HG03139 (cell line): Measurements from ENCODE around the gene SSBP3.
"Not testable (repeated sequence)": the region's sequence is repeated elsewhere in the genome, so short reads cannot be mapped to it uniquely, and the experiment has no call there.

Experiments
- ATAC-seq: cut with Tn5 transposase; IDR thresholded peaks from one replicate; pipeline ENCODE4 v1.9.1; 2021; ENCODE audit not compliant: unreplicated experiment

Gene SSBP3

GRCh38 chr1:54355931-54356679 is 50.1 kb downstream of the SSBP3 start:
- ATAC-seq: no peak

GRCh38 chr1:54354899-54355298 is 51.3 kb downstream of the SSBP3 start:
- ATAC-seq: no peak

- no peak for ATAC-seq
Measured at GRCh38 chr1:54353959-54354358, 52.2 kb downstream of the SSBP3 start.

- ATAC-seq: no peak
Measured at GRCh38 chr1:54352755-54353154, 53.4 kb downstream of the SSBP3 start.

GRCh38 chr1:54350360-54350759 is 55.8 kb downstream of the SSBP3 start:
- no peak for ATAC-seq

- ATAC-seq: no peak
Measured at GRCh38 chr1:54348700-54349021, 57.5 kb downstream of the SSBP3 start.

GRCh38 chr1:54347955-54348699 is 58.1 kb downstream of the SSBP3 start:
- no peak for ATAC-seq

GRCh38 chr1:54347261-54347954 is 58.8 kb downstream of the SSBP3 start:
- ATAC-seq: no peak

- ATAC-seq: not testable (repeated sequence)
Measured at GRCh38 chr1:54345548-54345947, 60.6 kb downstream of the SSBP3 start.

- no peak for ATAC-seq
Measured at GRCh38 chr1:54345116-54345515, 61.1 kb downstream of the SSBP3 start.

GRCh38 chr1:54342742-54343687 is 63.2 kb downstream of the SSBP3 start:
- no peak for ATAC-seq

- no peak for ATAC-seq
Measured at GRCh38 chr1:54342288-54342687, 63.9 kb downstream of the SSBP3 start.

- no peak for ATAC-seq
Measured at GRCh38 chr1:54341763-54342162, 64.4 kb downstream of the SSBP3 start.

GRCh38 chr1:54340878-54341277 is 65.3 kb downstream of the SSBP3 start:
- ATAC-seq: no peak

GRCh38 chr1:54340434-54340833 is 65.8 kb downstream of the SSBP3 start:
- ATAC-seq: no peak

- no peak for ATAC-seq
Measured at GRCh38 chr1:54339126-54339525, 67.1 kb downstream of the SSBP3 start.

GRCh38 chr1:54338464-54338863 is 67.7 kb downstream of the SSBP3 start:
- no peak for ATAC-seq

- ATAC-seq: no peak
Measured at GRCh38 chr1:54337928-54338327, 68.3 kb downstream of the SSBP3 start.

- ATAC-seq: no peak
Measured at GRCh38 chr1:54337034-54337433, 69.2 kb downstream of the SSBP3 start.

- no peak for ATAC-seq
Measured at GRCh38 chr1:54336116-54336515, 70.1 kb downstream of the SSBP3 start.

- no peak for ATAC-seq
Measured at GRCh38 chr1:54335755-54336108, 70.5 kb downstream of the SSBP3 start.
